WTC11 (cell line): Measurements from ENCODE around the gene CCL25. TPM values are rescaled to one million over a fixed set of nuclear protein-coding genes. Genes with fewer than 3 reads are reported as not detected.
A peak's percentile ranks its signal among the peaks of the same experiment; 100 is the strongest.

ENCODE experiments used
- ATAC-seq: fragments of 200-7000 bp; cut with Tn5 transposase; 2 replicates; pipeline ENCODE4 v1.10.0; 2021; ENCODE audit warnings: mild to moderate bottlenecking, moderate library complexity
- CTCF ChIA-PET: fragments of 300-600 bp; sonication (Branson Sonifier 250); formaldehyde crosslinking; loops from one replicate; lab custom pipeline; 2021; ENCODE audit warnings: antibody characterized with exemption; lab: Charles Lee
- POLR2A ChIA-PET: fragments of 350-600 bp; sonication (Branson Sonifier 250); formaldehyde crosslinking; loops from one replicate; lab custom pipeline; 2021; ENCODE audit warnings: antibody characterized with exemption; lab: Charles Lee
- DNase-seq: peaks from one replicate; pipeline ENCODE4 v3.0.0; 2021; ENCODE audit warnings: low spot score
- H3K27ac Mint-ChIP-seq: 2 replicates; pipeline ENCODE4 v1.8.0; 2021; ENCODE audit warnings: mixed read lengths
- H3K27me3 Mint-ChIP-seq: 2 replicates; pipeline ENCODE4 v1.8.0; 2021; ENCODE audit warnings: low read depth, mild to moderate bottlenecking, moderate library complexity, mixed read lengths
- H3K36me3 Mint-ChIP-seq: 2 replicates; pipeline ENCODE4 v1.8.0; 2021; ENCODE audit warnings: mixed read lengths
- H3K4me1 Mint-ChIP-seq: 2 replicates; pipeline ENCODE4 v1.8.0; 2022; ENCODE audit warnings: mixed read lengths
- H3K4me3 Mint-ChIP-seq: 2 replicates; pipeline ENCODE4 v1.8.0; 2021; ENCODE audit warnings: mild to moderate bottlenecking, moderate library complexity, mixed read lengths
- H3K9me3 Mint-ChIP-seq: 2 replicates; pipeline ENCODE4 v1.8.0; 2021; ENCODE audit warnings: mixed read lengths
- ATF1 ChIP-seq: sonication (generic); formaldehyde crosslinking; IDR thresholded peaks from 2 replicates; pipeline ENCODE4 v1.8.1; 2023; ENCODE audit warnings: mild to moderate bottlenecking, moderate library complexity, missing genetic modification reagents
- CREB1 ChIP-seq: sonication (generic); formaldehyde crosslinking; IDR thresholded peaks from 2 replicates; pipeline ENCODE4 v1.8.0; 2023; ENCODE audit warnings: mild to moderate bottlenecking, missing genetic modification reagents
- FOXK1 ChIP-seq: sonication (generic); formaldehyde crosslinking; IDR thresholded peaks from 2 replicates; pipeline ENCODE4 v1.8.0; 2022; ENCODE audit warnings: mild to moderate bottlenecking, moderate library complexity, missing genetic modification reagents
- FOXP1 ChIP-seq: sonication (generic); formaldehyde crosslinking; IDR thresholded peaks from 2 replicates; pipeline ENCODE4 v1.8.0; 2022; ENCODE audit warnings: missing genetic modification reagents, mild to moderate bottlenecking, moderate library complexity, borderline replicate concordance
- GRHL2 ChIP-seq: fragments of 250-450 bp; sonication (Bioruptor Pico); IDR thresholded peaks from 2 replicates; pipeline ENCODE4 v1.8.0; 2022; ENCODE audit warnings: mild to moderate bottlenecking, moderate library complexity; ENCODE audit not compliant: insufficient replicate concordance, severe bottlenecking
- JAZF1 ChIP-seq: fragments of 250-450 bp; sonication (Bioruptor Pico); IDR thresholded peaks from 2 replicates; pipeline ENCODE4 v1.9.0; 2021; ENCODE audit warnings: moderate library complexity, mild to moderate bottlenecking, inconsistent platforms
- MXD4 ChIP-seq: fragments of 250-450 bp; sonication (Bioruptor Pico); IDR thresholded peaks from 2 replicates; pipeline ENCODE4 v1.8.0; 2021; ENCODE audit warnings: mild to moderate bottlenecking, moderate library complexity, borderline replicate concordance
- NFATC4 ChIP-seq: fragments of 250-450 bp; sonication (Bioruptor Pico); IDR thresholded peaks from 2 replicates; pipeline ENCODE4 v1.9.0; 2021; ENCODE audit warnings: mild to moderate bottlenecking
- NFE2L1 ChIP-seq: sonication (generic); formaldehyde crosslinking; IDR thresholded peaks from 2 replicates; pipeline ENCODE4 v1.8.1; 2023; ENCODE audit warnings: missing genetic modification reagents
- NR2C2 ChIP-seq: sonication (generic); formaldehyde crosslinking; IDR thresholded peaks from 2 replicates; pipeline ENCODE4 v1.8.0; 2022; ENCODE audit warnings: mild to moderate bottlenecking, missing genetic modification reagents
- SMAD3 ChIP-seq: sonication (generic); formaldehyde crosslinking; IDR thresholded peaks from 2 replicates; pipeline ENCODE4 v1.8.0; 2022; ENCODE audit warnings: missing genetic modification reagents, mild to moderate bottlenecking, borderline replicate concordance
- SP1 ChIP-seq: sonication (generic); formaldehyde crosslinking; conservative IDR thresholded peaks from 2 replicates; pipeline ENCODE4 v1.8.1; 2022; ENCODE audit warnings: missing genetic modification reagents
- TEAD1 ChIP-seq: sonication (generic); formaldehyde crosslinking; IDR thresholded peaks from 2 replicates; pipeline ENCODE4 v1.8.0; 2022; ENCODE audit warnings: mild to moderate bottlenecking, missing genetic modification reagents
- ZNF219 ChIP-seq: sonication (generic); formaldehyde crosslinking; IDR thresholded peaks from 2 replicates; pipeline ENCODE4 v1.8.0; 2023; ENCODE audit warnings: missing genetic modification reagents, mild to moderate bottlenecking, borderline replicate concordance
- ZNF232 ChIP-seq: sonication (generic); formaldehyde crosslinking; IDR thresholded peaks from 2 replicates; pipeline ENCODE4 v1.8.0; 2022; ENCODE audit warnings: mild to moderate bottlenecking, missing genetic modification reagents
- ZNF317 ChIP-seq: sonication (generic); formaldehyde crosslinking; IDR thresholded peaks from 2 replicates; pipeline ENCODE4 v1.8.1; 2023; ENCODE audit warnings: low read depth, mild to moderate bottlenecking, moderate library complexity, missing genetic modification reagents, borderline replicate concordance
- ZNF671 ChIP-seq: fragments of 250-450 bp; sonication (Bioruptor Pico); IDR thresholded peaks from 2 replicates; pipeline ENCODE4 v1.8.0; 2021; ENCODE audit warnings: mild to moderate bottlenecking
- total RNA-seq: library from RNA; stranded (reverse); gene quantifications from 3 replicates; pipeline ENCODE4 v1.2.3, GENCODE V29; 2021
- TF ChIP-seq, protein P1 (sequence below): sonication (generic); formaldehyde crosslinking; IDR thresholded peaks from 2 replicates; pipeline ENCODE4 v1.8.0; 2022; ENCODE audit warnings: mild to moderate bottlenecking, missing genetic modification reagents
- TF ChIP-seq, protein P2 (sequence below): fragments of 200-600 bp; IDR thresholded peaks from 2 replicates; pipeline ENCODE4 v1.8.0; 2022; ENCODE audit warnings: antibody characterized with exemption
- TF ChIP-seq, protein P3 (sequence below): sonication (generic); formaldehyde crosslinking; IDR thresholded peaks from 2 replicates; pipeline ENCODE4 v1.8.0; 2022; ENCODE audit warnings: mild to moderate bottlenecking, missing genetic modification reagents
- TF ChIP-seq, protein P4 (sequence below): sonication (generic); formaldehyde crosslinking; IDR thresholded peaks from 2 replicates; pipeline ENCODE4 v1.8.1; 2023; ENCODE audit warnings: mild to moderate bottlenecking, missing genetic modification reagents, moderate library complexity
- TF ChIP-seq, protein P5 (sequence below): sonication (generic); formaldehyde crosslinking; conservative IDR thresholded peaks from 2 replicates; pipeline ENCODE4 v1.8.1; 2022; ENCODE audit warnings: mild to moderate bottlenecking, missing genetic modification reagents
- TF ChIP-seq, protein P6 (sequence below): sonication (generic); formaldehyde crosslinking; IDR thresholded peaks from 2 replicates; pipeline ENCODE4 v1.8.0; 2023; ENCODE audit warnings: missing genetic modification reagents
- TF ChIP-seq, protein P7 (sequence below): sonication (generic); formaldehyde crosslinking; IDR thresholded peaks from 2 replicates; pipeline ENCODE4 v1.8.1; 2023; ENCODE audit warnings: mild to moderate bottlenecking, missing genetic modification reagents, borderline replicate concordance

Gene CCL25
- total RNA-seq, 1 experiment from 2014 or later = not detected

DNA sequence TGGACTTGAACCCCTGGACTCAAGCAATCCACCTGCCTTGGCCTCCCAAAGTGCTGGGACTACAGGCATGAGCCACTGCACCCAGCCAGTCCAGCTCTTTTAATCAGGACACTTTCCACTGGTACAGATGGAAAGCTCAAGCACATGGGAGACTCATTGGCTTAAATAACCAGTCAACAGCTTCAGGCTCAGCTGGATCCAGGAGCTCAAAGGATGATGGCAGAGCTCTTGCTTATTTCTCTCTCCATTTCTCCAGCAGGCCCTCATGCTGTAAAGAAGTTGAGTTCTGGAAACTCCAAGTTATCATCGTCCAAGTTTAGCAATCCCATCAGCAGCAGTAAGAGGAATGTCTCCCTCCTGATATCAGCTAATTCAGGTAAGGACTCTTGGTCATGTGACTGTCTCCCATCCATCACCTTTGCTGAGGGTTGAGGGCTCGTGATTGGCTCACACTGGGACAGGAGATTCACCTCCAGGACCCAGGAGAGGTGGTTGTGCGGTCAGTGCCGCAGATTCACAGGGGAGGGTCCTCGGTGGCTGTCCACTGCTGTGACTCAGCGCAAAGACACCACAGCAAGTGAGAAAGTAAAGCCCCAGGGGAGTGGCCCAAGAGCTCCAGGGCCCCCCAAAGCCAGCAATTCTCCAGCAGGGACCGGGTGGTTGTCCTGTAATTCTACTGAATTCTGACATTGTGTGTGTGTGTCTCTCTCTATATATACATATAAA, 5.1 kb downstream of the CCL25 start:
- POLR2A ChIA-PET = no interaction called here
- CTCF ChIA-PET = interaction anchor here (1.5 to 2.7 kb wide), 3 partner anchors 11 to 113 kb away, joined by 5 to 10 read pairs (median 8); no protein-coding TSS in a partner anchor
- Mint-ChIP-seq H3K4me1 (peaks cover 9% of the 10 kb centered on the region), H3K36me3 (no peaks in the 10 kb centered on the region), H3K9me3 (no peaks in the 10 kb centered on the region), H3K27me3 (peaks cover 5% of the 10 kb centered on the region; the same call in 1 of the 2 replicates), H3K27ac (no peak overlapping the region), H3K4me3 (no peak overlapping the region)
- ATAC-seq (peak; percentile 47; the same call in 1 of the 2 replicates), DNase-seq (no peak)
- TF ChIP-seq ZNF671 (CRISPR knock-in tag) (no peak), CREB1 (no peak), ATF1 (CRISPR knock-in tag) (no peak), NR2C2 (CRISPR knock-in tag) (no peak), SMAD3 (CRISPR knock-in tag) (no peak)
- TF ChIP-seq, protein P1, sequence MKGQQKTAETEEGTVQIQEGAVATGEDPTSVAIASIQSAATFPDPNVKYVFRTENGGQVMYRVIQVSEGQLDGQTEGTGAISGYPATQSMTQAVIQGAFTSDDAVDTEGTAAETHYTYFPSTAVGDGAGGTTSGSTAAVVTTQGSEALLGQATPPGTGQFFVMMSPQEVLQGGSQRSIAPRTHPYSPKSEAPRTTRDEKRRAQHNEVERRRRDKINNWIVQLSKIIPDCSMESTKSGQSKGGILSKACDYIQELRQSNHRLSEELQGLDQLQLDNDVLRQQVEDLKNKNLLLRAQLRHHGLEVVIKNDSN (CRISPR knock-in tag) = peak; percentile 44; the same call in 1 of the 2 replicates
- TF ChIP-seq, protein P2, sequence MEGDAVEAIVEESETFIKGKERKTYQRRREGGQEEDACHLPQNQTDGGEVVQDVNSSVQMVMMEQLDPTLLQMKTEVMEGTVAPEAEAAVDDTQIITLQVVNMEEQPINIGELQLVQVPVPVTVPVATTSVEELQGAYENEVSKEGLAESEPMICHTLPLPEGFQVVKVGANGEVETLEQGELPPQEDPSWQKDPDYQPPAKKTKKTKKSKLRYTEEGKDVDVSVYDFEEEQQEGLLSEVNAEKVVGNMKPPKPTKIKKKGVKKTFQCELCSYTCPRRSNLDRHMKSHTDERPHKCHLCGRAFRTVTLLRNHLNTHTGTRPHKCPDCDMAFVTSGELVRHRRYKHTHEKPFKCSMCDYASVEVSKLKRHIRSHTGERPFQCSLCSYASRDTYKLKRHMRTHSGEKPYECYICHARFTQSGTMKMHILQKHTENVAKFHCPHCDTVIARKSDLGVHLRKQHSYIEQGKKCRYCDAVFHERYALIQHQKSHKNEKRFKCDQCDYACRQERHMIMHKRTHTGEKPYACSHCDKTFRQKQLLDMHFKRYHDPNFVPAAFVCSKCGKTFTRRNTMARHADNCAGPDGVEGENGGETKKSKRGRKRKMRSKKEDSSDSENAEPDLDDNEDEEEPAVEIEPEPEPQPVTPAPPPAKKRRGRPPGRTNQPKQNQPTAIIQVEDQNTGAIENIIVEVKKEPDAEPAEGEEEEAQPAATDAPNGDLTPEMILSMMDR = no peak
- TF ChIP-seq, protein P3, sequence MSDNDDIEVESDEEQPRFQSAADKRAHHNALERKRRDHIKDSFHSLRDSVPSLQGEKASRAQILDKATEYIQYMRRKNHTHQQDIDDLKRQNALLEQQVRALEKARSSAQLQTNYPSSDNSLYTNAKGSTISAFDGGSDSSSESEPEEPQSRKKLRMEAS = no peak
- TF ChIP-seq, protein P4, sequence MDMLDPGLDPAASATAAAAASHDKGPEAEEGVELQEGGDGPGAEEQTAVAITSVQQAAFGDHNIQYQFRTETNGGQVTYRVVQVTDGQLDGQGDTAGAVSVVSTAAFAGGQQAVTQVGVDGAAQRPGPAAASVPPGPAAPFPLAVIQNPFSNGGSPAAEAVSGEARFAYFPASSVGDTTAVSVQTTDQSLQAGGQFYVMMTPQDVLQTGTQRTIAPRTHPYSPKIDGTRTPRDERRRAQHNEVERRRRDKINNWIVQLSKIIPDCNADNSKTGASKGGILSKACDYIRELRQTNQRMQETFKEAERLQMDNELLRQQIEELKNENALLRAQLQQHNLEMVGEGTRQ (CRISPR knock-in tag) = peak; percentile 73

DNA sequence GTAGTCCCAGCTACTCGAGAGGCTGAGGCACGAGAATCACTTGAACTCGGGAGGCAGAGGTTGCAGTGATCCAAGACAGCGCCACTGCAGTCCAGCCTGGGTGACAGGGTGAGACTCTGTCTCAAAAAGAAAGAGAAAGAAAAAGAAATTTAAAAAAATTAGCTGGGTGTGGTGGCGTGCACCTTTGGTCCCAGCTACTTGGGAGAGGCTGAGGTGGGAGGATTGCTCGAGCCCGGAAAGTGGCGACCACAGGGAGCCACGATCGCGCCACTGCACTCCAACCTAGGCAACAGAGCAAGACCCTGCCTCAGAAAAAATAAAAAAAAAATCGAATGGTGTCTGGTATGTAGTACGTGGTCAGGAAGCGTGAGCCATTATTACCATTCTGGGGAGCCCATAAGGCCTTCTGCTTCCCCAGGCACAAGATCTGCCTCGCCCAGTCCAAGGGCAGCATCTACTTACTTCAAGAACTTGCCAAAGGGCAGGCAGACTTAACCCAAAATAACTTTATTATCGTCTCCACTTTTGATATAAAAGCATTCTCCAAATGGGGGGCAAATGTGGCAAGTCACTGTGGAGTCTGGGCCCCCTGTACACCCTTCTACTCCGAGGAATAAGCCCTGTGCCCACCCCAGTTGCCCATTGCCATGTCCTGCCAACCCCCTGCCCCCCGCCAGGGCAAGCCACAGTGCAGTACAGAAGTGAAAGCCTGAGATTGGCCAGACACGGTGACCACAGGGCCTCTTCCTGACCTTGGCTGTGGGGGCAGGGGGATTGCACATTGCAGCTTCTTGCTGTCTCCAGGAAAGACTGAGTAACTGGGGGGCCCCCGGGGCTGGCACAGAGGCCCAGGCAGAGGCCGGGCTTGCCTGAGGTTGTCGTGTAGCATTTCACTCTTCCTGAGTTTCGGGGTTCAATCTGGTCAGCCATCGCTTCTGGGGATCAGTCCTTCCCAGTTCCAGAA, 12.6 kb downstream of the CCL25 start:
- peaks cover 11% of the 10 kb centered on the region for H3K9me3 Mint-ChIP-seq
- TF ChIP-seq ZNF232 (CRISPR knock-in tag) = no peak
- TF ChIP-seq SP1 (CRISPR knock-in tag) = no peak
- no peak for TF ChIP-seq FOXK1 (CRISPR knock-in tag)
- TF ChIP-seq NFE2L1 = no peak
- no peak for TF ChIP-seq MXD4
- TF ChIP-seq FOXP1 (CRISPR knock-in tag) = no peak
- TF ChIP-seq, protein P5, sequence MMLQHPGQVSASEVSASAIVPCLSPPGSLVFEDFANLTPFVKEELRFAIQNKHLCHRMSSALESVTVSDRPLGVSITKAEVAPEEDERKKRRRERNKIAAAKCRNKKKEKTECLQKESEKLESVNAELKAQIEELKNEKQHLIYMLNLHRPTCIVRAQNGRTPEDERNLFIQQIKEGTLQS (CRISPR knock-in tag) = no peak
- TF ChIP-seq ZNF317 (CRISPR knock-in tag) = no peak
- no peak for TF ChIP-seq GRHL2 (CRISPR knock-in tag)
- TF ChIP-seq ZNF219 = no peak
- TF ChIP-seq, protein P6, sequence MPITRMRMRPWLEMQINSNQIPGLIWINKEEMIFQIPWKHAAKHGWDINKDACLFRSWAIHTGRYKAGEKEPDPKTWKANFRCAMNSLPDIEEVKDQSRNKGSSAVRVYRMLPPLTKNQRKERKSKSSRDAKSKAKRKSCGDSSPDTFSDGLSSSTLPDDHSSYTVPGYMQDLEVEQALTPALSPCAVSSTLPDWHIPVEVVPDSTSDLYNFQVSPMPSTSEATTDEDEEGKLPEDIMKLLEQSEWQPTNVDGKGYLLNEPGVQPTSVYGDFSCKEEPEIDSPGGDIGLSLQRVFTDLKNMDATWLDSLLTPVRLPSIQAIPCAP (CRISPR knock-in tag) = no peak
- no peak for TF ChIP-seq JAZF1
- TF ChIP-seq NFATC4 (CRISPR knock-in tag) = no peak
- TF ChIP-seq, protein P7, sequence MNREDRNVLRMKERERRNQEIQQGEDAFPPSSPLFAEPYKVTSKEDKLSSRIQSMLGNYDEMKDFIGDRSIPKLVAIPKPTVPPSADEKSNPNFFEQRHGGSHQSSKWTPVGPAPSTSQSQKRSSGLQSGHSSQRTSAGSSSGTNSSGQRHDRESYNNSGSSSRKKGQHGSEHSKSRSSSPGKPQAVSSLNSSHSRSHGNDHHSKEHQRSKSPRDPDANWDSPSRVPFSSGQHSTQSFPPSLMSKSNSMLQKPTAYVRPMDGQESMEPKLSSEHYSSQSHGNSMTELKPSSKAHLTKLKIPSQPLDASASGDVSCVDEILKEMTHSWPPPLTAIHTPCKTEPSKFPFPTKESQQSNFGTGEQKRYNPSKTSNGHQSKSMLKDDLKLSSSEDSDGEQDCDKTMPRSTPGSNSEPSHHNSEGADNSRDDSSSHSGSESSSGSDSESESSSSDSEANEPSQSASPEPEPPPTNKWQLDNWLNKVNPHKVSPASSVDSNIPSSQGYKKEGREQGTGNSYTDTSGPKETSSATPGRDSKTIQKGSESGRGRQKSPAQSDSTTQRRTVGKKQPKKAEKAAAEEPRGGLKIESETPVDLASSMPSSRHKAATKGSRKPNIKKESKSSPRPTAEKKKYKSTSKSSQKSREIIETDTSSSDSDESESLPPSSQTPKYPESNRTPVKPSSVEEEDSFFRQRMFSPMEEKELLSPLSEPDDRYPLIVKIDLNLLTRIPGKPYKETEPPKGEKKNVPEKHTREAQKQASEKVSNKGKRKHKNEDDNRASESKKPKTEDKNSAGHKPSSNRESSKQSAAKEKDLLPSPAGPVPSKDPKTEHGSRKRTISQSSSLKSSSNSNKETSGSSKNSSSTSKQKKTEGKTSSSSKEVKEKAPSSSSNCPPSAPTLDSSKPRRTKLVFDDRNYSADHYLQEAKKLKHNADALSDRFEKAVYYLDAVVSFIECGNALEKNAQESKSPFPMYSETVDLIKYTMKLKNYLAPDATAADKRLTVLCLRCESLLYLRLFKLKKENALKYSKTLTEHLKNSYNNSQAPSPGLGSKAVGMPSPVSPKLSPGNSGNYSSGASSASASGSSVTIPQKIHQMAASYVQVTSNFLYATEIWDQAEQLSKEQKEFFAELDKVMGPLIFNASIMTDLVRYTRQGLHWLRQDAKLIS (CRISPR knock-in tag) = no peak
- TF ChIP-seq TEAD1 (CRISPR knock-in tag) = no peak

More for the DNA sequence above, 12.6 kb downstream of the CCL25 start:
- H3K4me1 Mint-ChIP-seq = no peaks in the 10 kb centered on the region
- DNase-seq = no peak
- no peak for ATAC-seq
- ChIA-PET POLR2A (no interaction called here), CTCF (interaction anchor here (0.8 to 1.5 kb wide), 3 partner anchors 46 to 120 kb away, joined by 3 to 6 read pairs (median 5); no protein-coding TSS in a partner anchor)
- H3K36me3 Mint-ChIP-seq = peaks cover 11% of the 10 kb centered on the region
- peaks cover 3% of the 10 kb centered on the region for H3K27me3 Mint-ChIP-seq
- no peak overlapping the region for H3K27ac Mint-ChIP-seq
- H3K4me3 Mint-ChIP-seq = no peak overlapping the region
